Measurements from ENCODE around the gene UNK.

Gene UNK

DNA sequence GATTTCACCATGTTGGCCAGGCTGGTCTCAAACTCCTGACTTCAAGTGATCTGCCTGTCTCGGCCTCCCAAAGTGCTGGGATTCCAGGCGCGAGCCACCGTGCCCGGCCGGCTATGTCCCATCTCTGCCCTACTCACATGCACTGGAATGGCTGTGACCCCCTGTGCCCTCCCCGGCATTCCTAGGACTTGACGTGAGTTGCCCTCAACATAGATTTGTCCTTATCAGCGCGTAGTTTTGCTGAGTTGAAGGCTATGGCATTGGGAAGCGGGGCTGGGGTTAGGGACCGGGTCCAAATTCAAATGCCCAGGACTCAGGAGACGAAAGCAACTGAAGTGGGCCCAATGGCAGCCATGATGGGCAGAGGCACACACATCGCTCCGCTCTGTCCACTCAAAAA lies 53.8 kb downstream of the UNK start:
- no peak overlapping the region for H3K27ac ChIP-seq
- DNase-seq: no peak
- no peaks in the 10 kb centered on the region for H3K36me3 ChIP-seq (replicated peaks)
- no peak for TF ChIP-seq CTCF (IDR thresholded peaks at IDR 0.05; ENCODE audit: low read depth, low read length, missing control alignments)
- in situ Hi-C loops (cut with HindIII; ENCODE audit: low pct_ligation_motif_present, low sequenced_read_pairs): no loop called here
- H3K27me3 ChIP-seq (replicated peaks): no peaks in the 10 kb centered on the region
- no peak overlapping the region for H3K4me3 ChIP-seq (ENCODE audit: low read depth, low read length)

DNA sequence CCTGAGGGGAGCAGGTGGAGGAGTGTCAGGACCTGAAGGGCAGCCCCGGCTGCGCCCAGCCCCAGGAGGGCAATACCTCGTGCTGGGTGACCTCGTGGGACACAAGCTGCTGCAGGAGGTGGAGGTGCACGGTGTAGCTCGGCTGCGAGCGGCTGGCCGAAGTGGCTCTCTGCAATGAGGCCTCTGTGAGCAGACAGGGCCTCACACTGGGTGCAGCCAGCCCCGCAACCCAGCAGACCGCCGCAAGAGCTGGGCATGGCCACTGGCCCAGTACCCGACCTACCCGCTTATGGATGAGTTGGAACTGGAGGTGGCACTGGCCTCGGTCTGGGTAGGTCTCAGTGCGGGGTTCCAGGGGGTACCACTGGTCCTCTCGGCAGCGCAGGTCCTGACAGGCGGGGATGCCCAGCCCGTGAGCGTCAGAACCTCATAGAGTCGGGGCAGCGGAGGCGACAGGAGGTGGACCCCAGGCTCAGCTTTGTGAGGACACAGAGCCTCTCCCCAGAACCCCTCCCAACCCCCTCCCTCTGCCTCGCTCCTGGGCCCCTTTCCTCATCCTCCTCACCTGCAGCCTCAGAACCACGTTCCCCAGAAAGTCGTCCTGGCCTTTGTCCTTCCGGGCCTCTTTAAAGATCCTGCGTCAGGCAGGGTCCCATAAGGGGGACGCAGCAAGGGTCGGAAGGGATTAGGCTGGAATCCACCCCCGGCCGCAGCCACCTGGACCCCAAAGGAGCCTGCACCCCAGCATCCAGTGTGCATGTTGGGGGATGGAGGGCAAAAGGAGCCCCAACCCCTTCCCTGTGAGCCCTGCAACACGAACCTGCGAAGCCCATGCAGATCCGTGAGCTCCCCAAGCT lies 55.6 kb downstream of the UNK start:
- no peak for DNase-seq
- Histone ChIP-seq H3K27me3 (replicated peaks) (no peaks in the 10 kb centered on the region), H3K27ac (no peak overlapping the region), H3K4me3 (ENCODE audit: low read depth, low read length) (no peak overlapping the region), H3K36me3 (replicated peaks) (no peaks in the 10 kb centered on the region)
- in situ Hi-C loops (cut with HindIII; ENCODE audit: low pct_ligation_motif_present, low sequenced_read_pairs): no loop called here
- no peak for TF ChIP-seq CTCF (IDR thresholded peaks at IDR 0.05; ENCODE audit: low read depth, low read length, missing control alignments)

- no peak for TF ChIP-seq CTCF (IDR thresholded peaks at IDR 0.05; ENCODE audit: low read depth, low read length, missing control alignments)
- in situ Hi-C loops (cut with HindIII; ENCODE audit: low pct_ligation_motif_present, low sequenced_read_pairs): no loop called here
- H3K27ac ChIP-seq: no peak overlapping the region
- DNase-seq: no peak
- H3K4me3 ChIP-seq (ENCODE audit: low read depth, low read length): no peak overlapping the region
- H3K27me3 ChIP-seq (replicated peaks): no peaks in the 10 kb centered on the region
- peaks cover under 1% of the 10 kb centered on the region for H3K36me3 ChIP-seq (replicated peaks)
These were observed 56.2 kb downstream of the UNK start for GRCh38 chr17:75840799-75841164.

GRCh38 chr17:75842411-75842810 lies 57.8 kb downstream of the UNK start:
- Histone ChIP-seq H3K36me3 (replicated peaks) (peaks cover 17% of the 10 kb centered on the region), H3K4me3 (ENCODE audit: low read depth, low read length) (no peak overlapping the region), H3K27me3 (replicated peaks) (no peaks in the 10 kb centered on the region), H3K27ac (no peak overlapping the region)
- in situ Hi-C loops (cut with HindIII; ENCODE audit: low pct_ligation_motif_present, low sequenced_read_pairs): no loop called here
- TF ChIP-seq CTCF (IDR thresholded peaks at IDR 0.05; ENCODE audit: low read depth, low read length, missing control alignments): no peak
- no peak for DNase-seq

- H3K27ac ChIP-seq: no peak overlapping the region
- no peak overlapping the region for H3K4me3 ChIP-seq (ENCODE audit: low read depth, low read length)
- in situ Hi-C loops (cut with HindIII; ENCODE audit: low pct_ligation_motif_present, low sequenced_read_pairs): no loop called here
- TF ChIP-seq CTCF (IDR thresholded peaks at IDR 0.05; ENCODE audit: low read depth, low read length, missing control alignments): no peak
- DNase-seq: no peak
- no peaks in the 10 kb centered on the region for H3K27me3 ChIP-seq (replicated peaks)
- H3K36me3 ChIP-seq (replicated peaks): peaks cover 22% of the 10 kb centered on the region
These were observed 58.5 kb downstream of the UNK start for GRCh38 chr17:75842963-75843576.
